HEK293 (cell line): ENCODE data around the gene KIF5A.

Source experiments
- AEBP2 ChIP-seq: fragments of 450-650 bp; formaldehyde crosslinking; IDR thresholded peaks from 2 replicates; pipeline ENCODE4 v1.5.1; 2016; ENCODE audit warnings: missing biosample characterization, missing genetic modification characterization, borderline replicate concordance
- GLI4 ChIP-seq: fragments of 450-650 bp; formaldehyde crosslinking; IDR thresholded peaks from 2 replicates; pipeline ENCODE4 v1.5.1; 2016; ENCODE audit warnings: missing biosample characterization, missing genetic modification characterization
- GLIS1 ChIP-seq: fragments of 450-650 bp; formaldehyde crosslinking; IDR thresholded peaks from 2 replicates; pipeline ENCODE4 v1.5.1; 2016; ENCODE audit warnings: missing biosample characterization, missing genetic modification characterization
- HIC1 ChIP-seq: fragments of 450-650 bp; formaldehyde crosslinking; IDR thresholded peaks from 2 replicates; pipeline ENCODE4 v1.5.1; 2016; ENCODE audit warnings: missing biosample characterization, missing genetic modification characterization
- KLF7 ChIP-seq: fragments of 450-650 bp; formaldehyde crosslinking; IDR thresholded peaks from 2 replicates; pipeline ENCODE4 v1.5.1; 2016; ENCODE audit warnings: missing biosample characterization, missing genetic modification characterization, borderline replicate concordance
- KLF9 ChIP-seq: fragments of 450-650 bp; formaldehyde crosslinking; IDR thresholded peaks from 2 replicates; pipeline ENCODE4 v1.5.1; 2016; ENCODE audit warnings: missing biosample characterization, missing genetic modification characterization, low read depth
- OVOL3 ChIP-seq: fragments of 450-650 bp; formaldehyde crosslinking; IDR thresholded peaks from 2 replicates; pipeline ENCODE4 v1.5.1; 2016; ENCODE audit warnings: missing biosample characterization, missing genetic modification characterization
- PATZ1 ChIP-seq: fragments of 450-650 bp; formaldehyde crosslinking; IDR thresholded peaks from 2 replicates; pipeline ENCODE4 v1.5.1; 2016; ENCODE audit warnings: missing biosample characterization, missing genetic modification characterization
- PRDM10 ChIP-seq: fragments of 450-650 bp; formaldehyde crosslinking; IDR thresholded peaks from 2 replicates; pipeline ENCODE4 v1.5.1; 2016; ENCODE audit warnings: missing biosample characterization, missing genetic modification characterization
- SP3 ChIP-seq: fragments of 450-650 bp; formaldehyde crosslinking; IDR thresholded peaks from 2 replicates; pipeline ENCODE4 v1.5.1; 2016; ENCODE audit warnings: missing biosample characterization, missing genetic modification characterization
- SP7 ChIP-seq: fragments of 450-650 bp; formaldehyde crosslinking; IDR thresholded peaks from 2 replicates; pipeline ENCODE4 v1.5.1; 2016; ENCODE audit warnings: missing biosample characterization, missing genetic modification characterization
- TRIM28 ChIP-seq: IDR thresholded peaks from 2 replicates; pipeline ENCODE4 v1.6.1; 2011; ENCODE audit warnings: low read length, control low read depth, borderline replicate concordance
- ZFP37 ChIP-seq: fragments of 450-650 bp; formaldehyde crosslinking; IDR thresholded peaks from 2 replicates; pipeline ENCODE4 v1.5.1; 2016; ENCODE audit warnings: missing biosample characterization, missing genetic modification characterization
- ZIC2 ChIP-seq: fragments of 450-650 bp; formaldehyde crosslinking; IDR thresholded peaks from 2 replicates; pipeline ENCODE4 v1.5.1; 2016; ENCODE audit warnings: missing biosample characterization, missing genetic modification characterization
- ZNF133 ChIP-seq: fragments of 450-650 bp; formaldehyde crosslinking; IDR thresholded peaks from 2 replicates; pipeline ENCODE4 v1.5.1; 2016; ENCODE audit warnings: missing biosample characterization, missing genetic modification characterization
- ZNF169 ChIP-seq: fragments of 450-650 bp; formaldehyde crosslinking; IDR thresholded peaks from 2 replicates; pipeline ENCODE4 v1.5.1; 2016; ENCODE audit warnings: missing biosample characterization, missing genetic modification characterization
- ZNF18 ChIP-seq: fragments of 450-650 bp; formaldehyde crosslinking; IDR thresholded peaks from 2 replicates; pipeline ENCODE4 v1.5.1; 2016; ENCODE audit warnings: missing biosample characterization, missing genetic modification characterization
- ZNF2 ChIP-seq: fragments of 450-650 bp; formaldehyde crosslinking; IDR thresholded peaks from 2 replicates; pipeline ENCODE4 v1.5.1; 2016; ENCODE audit warnings: missing biosample characterization, missing genetic modification characterization
- ZNF266 ChIP-seq: fragments of 450-650 bp; formaldehyde crosslinking; IDR thresholded peaks from 2 replicates; pipeline ENCODE4 v1.5.1; 2016; ENCODE audit warnings: missing biosample characterization, missing genetic modification characterization, low read depth
- ZNF501 ChIP-seq: fragments of 450-650 bp; formaldehyde crosslinking; IDR thresholded peaks from 2 replicates; pipeline ENCODE4 v1.5.1; 2016; ENCODE audit warnings: missing biosample characterization, missing genetic modification characterization
- ZNF513 ChIP-seq: fragments of 450-650 bp; IDR thresholded peaks from 2 replicates; pipeline ENCODE4 v1.5.1; 2018; ENCODE audit warnings: missing biosample characterization, missing genetic modification characterization
- ZNF529 ChIP-seq: fragments of 450-650 bp; formaldehyde crosslinking; IDR thresholded peaks from 2 replicates; pipeline ENCODE4 v1.5.1; 2017; ENCODE audit warnings: missing genetic modification characterization, missing biosample characterization; ENCODE audit not compliant: insufficient replicate concordance
- ZNF704 ChIP-seq: fragments of 450-650 bp; formaldehyde crosslinking; IDR thresholded peaks from 2 replicates; pipeline ENCODE4 v1.5.1; 2016; ENCODE audit warnings: missing biosample characterization, missing genetic modification characterization

Gene KIF5A

GRCh38 chr12:57621497-57622292, 71.9 kb downstream of the KIF5A start (continued):
- TF ChIP-seq PRDM10 (tag by site-specific recombination) (no peak), ZFP37 (tag by site-specific recombination) (peak; percentile 35; the same call in 1 of the 2 replicates), ZNF169 (no peak), ZNF704 (no peak), ZNF18 (tag by site-specific recombination) (no peak), ZIC2 (tag by site-specific recombination) (peak; percentile 43; the same call in 1 of the 2 replicates), ZNF2 (tag by site-specific recombination) (peak; percentile 61; the same call in 1 of the 2 replicates), OVOL3 (tag by site-specific recombination) (no peak), ZNF513 (tag by site-specific recombination) (no peak), GLI4 (tag by site-specific recombination) (no peak), HIC1 (no peak), TRIM28 (no peak), ZNF529 (tag by site-specific recombination) (no peak), SP3 (no peak), KLF9 (tag by site-specific recombination) (no peak), PATZ1 (peak; percentile 35), SP7 (tag by site-specific recombination) (peak; percentile 48; the same call in 1 of the 2 replicates), AEBP2 (tag by site-specific recombination) (no peak), GLIS1 (tag by site-specific recombination) (peak; percentile 84), ZNF266 (tag by site-specific recombination) (no peak), ZNF133 (no peak), KLF7 (tag by site-specific recombination) (no peak), ZNF501 (peak; percentile 41; the same call in 1 of the 2 replicates)
